HepG2 (cell line): ENCODE measurements around the gene THSD4. TPM values are rescaled to one million over a fixed set of nuclear protein-coding genes. Genes with fewer than 3 reads are reported as not detected.

ENCODE experiments used
- ATAC-seq: fragments of 200-7000 bp; cut with Tn5 transposase; 3 replicates; pipeline ENCODE4 v1.9.1; 2020; ENCODE audit warnings: mild to moderate bottlenecking, moderate library complexity
- BruUV-seq: library from RNA; stranded (reverse); fragments of 400-500 nt; replicated peaks from 2 replicates; lab custom pipeline; 2021; lab: Mats Ljungman, UMichigan
- CTCF ChIA-PET: fragments of 300-600 bp; formaldehyde crosslinking; extraction: SDS; loops from one replicate; lab custom pipeline; 2021; ENCODE audit warnings: low total read pairs, inconsistent platforms, low intra/inter-chr PET ratio; lab: Yijun Ruan, JAX
- POLR2A ChIA-PET: fragments of 350-600 bp; sonication (Branson Sonifier 250); formaldehyde crosslinking; loops from one replicate; lab custom pipeline; 2020; ENCODE audit warnings: antibody characterized with exemption, inconsistent platforms; lab: Yijun Ruan, JAX
- DNase-seq: peaks from one replicate; pipeline ENCODE4 v3.0.0-alpha.2; 2015; ENCODE audit warnings: low spot score
- FAIRE-seq: peaks from 3 replicates; lab custom pipeline; 2011; peaks lifted over from hg19 to GRCh38; lab: Jason Lieb, UNC
- H2AFZ ChIP-seq: one replicate; pipeline ENCODE4 v1.6.1; 2011; ENCODE audit warnings: low read length, inconsistent platforms
- H3K27ac ChIP-seq: fragments of 300-600 bp; 3 replicates; pipeline ENCODE4 v1.8.0; 2011; ENCODE audit warnings: mixed run types, mild to moderate bottlenecking, mixed read lengths, low read length, inconsistent platforms; ENCODE audit not compliant: insufficient read depth; ENCODE audit errors: extremely low read length
- H3K27me3 ChIP-seq, 2 experiments: fragments of 200-600 bp in 1 of 2; 2 replicates in 1 of 2; 3 replicates in 1 of 2; pipeline versions ENCODE4 v1.6.0 to v1.8.0; 2011; ENCODE audit warnings: low read length in 2 of 2, mild to moderate bottlenecking in 2 of 2, moderate library complexity in 2 of 2, inconsistent platforms in 1 of 2; ENCODE audit not compliant: insufficient read depth in 2 of 2, control insufficient read depth in 1 of 2
- H3K36me3 ChIP-seq, 2 experiments: fragments of 200-600 bp in 1 of 2; replicated peaks in 1 of 2; 2 replicates in 1 of 2; 3 replicates in 1 of 2; pipeline versions ENCODE4 v1.5.1 to v1.8.0; 2011; ENCODE audit warnings: low read length in 2 of 2, inconsistent platforms in 1 of 2; ENCODE audit not compliant: insufficient read depth in 2 of 2, control insufficient read depth in 1 of 2
- H3K4me1 ChIP-seq: 2 replicates; pipeline ENCODE4 v1.5.1; 2012; ENCODE audit warnings: low read length, inconsistent platforms; ENCODE audit not compliant: insufficient read depth
- H3K4me2 ChIP-seq: 2 replicates; pipeline ENCODE4 v1.6.0; 2011; ENCODE audit warnings: low read depth, low read length, inconsistent platforms
- H3K4me3 ChIP-seq, 3 experiments: fragments of 200-600 bp in 1 of 3; sonication (generic), shearing (Covaris generic) in 1 of 3; replicated peaks in 1 of 3; 2 replicates each; pipeline ENCODE4 v1.5.1; 2011 to 2016; ENCODE audit warnings: low read length in 3 of 3, inconsistent platforms in 2 of 3, low read depth in 2 of 3, mild to moderate bottlenecking in 2 of 3, control low read depth in 1 of 3, mixed read lengths in 1 of 3; ENCODE audit not compliant: insufficient read depth in 1 of 3
- H3K79me2 ChIP-seq: one replicate; pipeline ENCODE4 v1.6.1; 2011; ENCODE audit warnings: low read length, inconsistent platforms; ENCODE audit not compliant: insufficient read depth
- H3K9ac ChIP-seq: 2 replicates; pipeline ENCODE4 v1.6.0; 2011; ENCODE audit warnings: mild to moderate bottlenecking, low read depth, low read length, inconsistent platforms; ENCODE audit not compliant: insufficient read depth
- H3K9me3 ChIP-seq: 2 replicates; pipeline ENCODE4 v1.5.1; 2012; ENCODE audit warnings: mild to moderate bottlenecking, low read length
- H4K20me1 ChIP-seq: 2 replicates; pipeline ENCODE4 v1.6.0; 2011; ENCODE audit warnings: inconsistent platforms, mild to moderate bottlenecking, low read length, moderate library complexity; ENCODE audit not compliant: insufficient read depth
- HIVEP1 ChIP-seq: sonication (generic); formaldehyde crosslinking; IDR thresholded peaks from 2 replicates; pipeline ENCODE4 v1.4.0; 2020; ENCODE audit warnings: mild to moderate bottlenecking, missing genetic modification reagents
- RFX1 ChIP-seq: fragments of 450-650 bp; IDR thresholded peaks from 2 replicates; pipeline ENCODE4 v1.6.1; 2017
- TEAD3 ChIP-seq: optimal IDR thresholded peaks from 2 replicates; pipeline ENCODE3; 2016; ENCODE audit warnings: borderline replicate concordance
- WGBS: methylation state at CpG from one replicate; pipeline ENCODE4 v1.1.6; 2017; ENCODE audit warnings: low lambda C conversion rate; 5-methylcytosine and 5-hydroxymethylcytosine counted together
- in situ Hi-C: cut with HindIII; loops from 2 replicates; pipeline ENCODE4 v1.10.0; 2017; ENCODE audit warnings: low pct_unique_long_range_greater_than_20kb; ENCODE audit not compliant: extremely low pct_ligation_motif_present
- intact Hi-C: fragments of 100-400 bp; cut with micrococcal nuclease; formaldehyde crosslinking; loops from one replicate; pipeline ENCODE4 v1.10.0; 2022; ENCODE audit not compliant: unreplicated experiment
- polyA plus RNA-seq, 8 experiments: library from polyadenylated mRNA; depleted of rRNA in 3 of 8; stranded (reverse) in 7 of 8; unstranded in 1 of 8; fragments of >200 nt; fragmentation: Illumina TruSeq in 4 of 8; extraction: Trizol in 4 of 8; gene quantifications; 2 replicates each; pipeline versions ENCODE4 v1.2.1 to v1.2.3, GENCODE V29; 2011 to 2016; ENCODE audit warnings: low read depth in 4 of 8, missing spikeins in 1 of 8, mixed read lengths in 1 of 8; ENCODE audit not compliant: insufficient read depth in 1 of 8
- total RNA-seq, 5 experiments: library from RNA; depleted of rRNA; stranded (reverse); fragments of >200 nt; fragmentation: Illumina TruSeq; extraction: Trizol; gene quantifications; 2 replicates each; pipeline ENCODE4 v1.2.3, GENCODE V29; 2016; ENCODE audit warnings: low read depth in 1 of 5
- TF ChIP-seq, protein P1 (sequence below): sonication (generic); formaldehyde crosslinking; IDR thresholded peaks from 2 replicates; pipeline ENCODE4 v1.5.1; 2020; ENCODE audit warnings: mild to moderate bottlenecking, moderate library complexity, missing genetic modification reagents
- TF ChIP-seq, protein P2 (sequence below): sonication (generic); formaldehyde crosslinking; IDR thresholded peaks from 2 replicates; pipeline ENCODE4 v1.5.0; 2020; ENCODE audit warnings: missing genetic modification reagents
- TF ChIP-seq, protein P3 (sequence below): IDR thresholded peaks from 2 replicates; pipeline ENCODE4 v1.6.1; 2016; ENCODE audit warnings: mild to moderate bottlenecking

The THSD4 gene
- total and polyA plus RNA-seq, 2 of the 13 experiments (the other 11 are each of a cell fraction or from before 2014, with no cell fraction given), result 0.07 to 0.21 TPM

DNA sequence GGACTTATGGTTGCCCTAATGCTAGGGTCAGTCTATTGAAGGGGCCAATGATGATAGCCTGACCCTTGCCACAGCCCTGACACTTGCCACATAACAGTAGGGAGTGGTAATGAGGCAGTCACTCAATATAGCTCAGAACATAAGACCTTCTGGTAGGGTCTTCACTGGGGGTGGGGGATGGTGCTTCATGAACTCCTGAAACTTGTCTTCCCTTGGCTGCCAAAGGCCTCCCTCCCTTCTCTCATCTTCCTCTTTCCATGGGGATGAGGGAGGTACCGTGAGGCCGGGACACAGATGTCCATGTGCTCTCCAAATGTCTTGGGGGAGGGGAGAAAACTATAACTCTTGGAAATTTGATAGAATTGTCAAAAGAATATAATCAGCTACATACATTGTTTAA, 21.1 kb upstream of the THSD4 start:
- CTCF ChIA-PET, result no interaction called here

More for the DNA sequence above, 21.1 kb upstream of the THSD4 start:
- POLR2A ChIA-PET, result no interaction called here
- H3K9me3 ChIP-seq, result no peaks in the 10 kb centered on the region
- in situ Hi-C loops (no loop called here), intact Hi-C loops (no loop called here)
- FAIRE-seq (no peak), DNase-seq (no peak), ATAC-seq (no peak)
- no TSS peak for BruUV-seq
- 4% methylated on average over 2 of the region's 2 CpGs for WGBS
- H3K27me3 ChIP-seq, result no peaks in the 10 kb centered on the region
- no peak overlapping the region for H3K4me3 ChIP-seq
- H3K9ac ChIP-seq, result no peak overlapping the region
- no peak overlapping the region for H2AFZ ChIP-seq
- no peak overlapping the region for H3K27ac ChIP-seq
- no peaks in the 10 kb centered on the region for H4K20me1 ChIP-seq
- H3K79me2 ChIP-seq, result no peaks in the 10 kb centered on the region
- TF ChIP-seq, protein P1, sequence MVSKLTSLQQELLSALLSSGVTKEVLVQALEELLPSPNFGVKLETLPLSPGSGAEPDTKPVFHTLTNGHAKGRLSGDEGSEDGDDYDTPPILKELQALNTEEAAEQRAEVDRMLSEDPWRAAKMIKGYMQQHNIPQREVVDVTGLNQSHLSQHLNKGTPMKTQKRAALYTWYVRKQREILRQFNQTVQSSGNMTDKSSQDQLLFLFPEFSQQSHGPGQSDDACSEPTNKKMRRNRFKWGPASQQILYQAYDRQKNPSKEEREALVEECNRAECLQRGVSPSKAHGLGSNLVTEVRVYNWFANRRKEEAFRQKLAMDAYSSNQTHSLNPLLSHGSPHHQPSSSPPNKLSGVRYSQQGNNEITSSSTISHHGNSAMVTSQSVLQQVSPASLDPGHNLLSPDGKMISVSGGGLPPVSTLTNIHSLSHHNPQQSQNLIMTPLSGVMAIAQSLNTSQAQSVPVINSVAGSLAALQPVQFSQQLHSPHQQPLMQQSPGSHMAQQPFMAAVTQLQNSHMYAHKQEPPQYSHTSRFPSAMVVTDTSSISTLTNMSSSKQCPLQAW (CRISPR knock-in tag), result no peak
- TF ChIP-seq HIVEP1 (CRISPR knock-in tag) (no peak), RFX1 (no peak), TEAD3 (CRISPR knock-in tag) (no peak)
- TF ChIP-seq, protein P2, sequence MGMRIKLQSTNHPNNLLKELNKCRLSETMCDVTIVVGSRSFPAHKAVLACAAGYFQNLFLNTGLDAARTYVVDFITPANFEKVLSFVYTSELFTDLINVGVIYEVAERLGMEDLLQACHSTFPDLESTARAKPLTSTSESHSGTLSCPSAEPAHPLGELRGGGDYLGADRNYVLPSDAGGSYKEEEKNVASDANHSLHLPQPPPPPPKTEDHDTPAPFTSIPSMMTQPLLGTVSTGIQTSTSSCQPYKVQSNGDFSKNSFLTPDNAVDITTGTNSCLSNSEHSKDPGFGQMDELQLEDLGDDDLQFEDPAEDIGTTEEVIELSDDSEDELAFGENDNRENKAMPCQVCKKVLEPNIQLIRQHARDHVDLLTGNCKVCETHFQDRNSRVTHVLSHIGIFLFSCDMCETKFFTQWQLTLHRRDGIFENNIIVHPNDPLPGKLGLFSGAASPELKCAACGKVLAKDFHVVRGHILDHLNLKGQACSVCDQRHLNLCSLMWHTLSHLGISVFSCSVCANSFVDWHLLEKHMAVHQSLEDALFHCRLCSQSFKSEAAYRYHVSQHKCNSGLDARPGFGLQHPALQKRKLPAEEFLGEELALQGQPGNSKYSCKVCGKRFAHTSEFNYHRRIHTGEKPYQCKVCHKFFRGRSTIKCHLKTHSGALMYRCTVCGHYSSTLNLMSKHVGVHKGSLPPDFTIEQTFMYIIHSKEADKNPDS (CRISPR knock-in tag), result no peak
- TF ChIP-seq, protein P3, sequence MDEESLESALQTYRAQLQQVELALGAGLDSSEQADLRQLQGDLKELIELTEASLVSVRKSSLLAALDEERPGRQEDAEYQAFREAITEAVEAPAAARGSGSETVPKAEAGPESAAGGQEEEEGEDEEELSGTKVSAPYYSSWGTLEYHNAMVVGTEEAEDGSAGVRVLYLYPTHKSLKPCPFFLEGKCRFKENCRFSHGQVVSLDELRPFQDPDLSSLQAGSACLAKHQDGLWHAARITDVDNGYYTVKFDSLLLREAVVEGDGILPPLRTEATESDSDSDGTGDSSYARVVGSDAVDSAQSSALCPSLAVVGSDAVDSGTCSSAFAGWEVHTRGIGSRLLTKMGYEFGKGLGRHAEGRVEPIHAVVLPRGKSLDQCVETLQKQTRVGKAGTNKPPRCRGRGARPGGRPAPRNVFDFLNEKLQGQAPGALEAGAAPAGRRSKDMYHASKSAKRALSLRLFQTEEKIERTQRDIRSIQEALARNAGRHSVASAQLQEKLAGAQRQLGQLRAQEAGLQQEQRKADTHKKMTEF, result no peak
- H3K36me3 ChIP-seq, result no peaks in the 10 kb centered on the region
- no peak overlapping the region for H3K4me2 ChIP-seq
- no peaks in the 10 kb centered on the region for H3K4me1 ChIP-seq
